Measurements from ENCODE around the gene TCF12. TPM values are rescaled to one million over a fixed set of nuclear protein-coding genes. Genes with fewer than 3 reads are reported as not detected.

Gene TCF12
- total RNA-seq, 1 donor from 2014 or later, result 33.2 TPM

- TF ChIP-seq, protein P1, sequence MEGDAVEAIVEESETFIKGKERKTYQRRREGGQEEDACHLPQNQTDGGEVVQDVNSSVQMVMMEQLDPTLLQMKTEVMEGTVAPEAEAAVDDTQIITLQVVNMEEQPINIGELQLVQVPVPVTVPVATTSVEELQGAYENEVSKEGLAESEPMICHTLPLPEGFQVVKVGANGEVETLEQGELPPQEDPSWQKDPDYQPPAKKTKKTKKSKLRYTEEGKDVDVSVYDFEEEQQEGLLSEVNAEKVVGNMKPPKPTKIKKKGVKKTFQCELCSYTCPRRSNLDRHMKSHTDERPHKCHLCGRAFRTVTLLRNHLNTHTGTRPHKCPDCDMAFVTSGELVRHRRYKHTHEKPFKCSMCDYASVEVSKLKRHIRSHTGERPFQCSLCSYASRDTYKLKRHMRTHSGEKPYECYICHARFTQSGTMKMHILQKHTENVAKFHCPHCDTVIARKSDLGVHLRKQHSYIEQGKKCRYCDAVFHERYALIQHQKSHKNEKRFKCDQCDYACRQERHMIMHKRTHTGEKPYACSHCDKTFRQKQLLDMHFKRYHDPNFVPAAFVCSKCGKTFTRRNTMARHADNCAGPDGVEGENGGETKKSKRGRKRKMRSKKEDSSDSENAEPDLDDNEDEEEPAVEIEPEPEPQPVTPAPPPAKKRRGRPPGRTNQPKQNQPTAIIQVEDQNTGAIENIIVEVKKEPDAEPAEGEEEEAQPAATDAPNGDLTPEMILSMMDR (IDR thresholded peaks at IDR 0.05; ENCODE audit: insufficient read depth, low read length, severe bottlenecking), result no peak
- Histone ChIP-seq H3K4me3 (ENCODE audit: low read depth, low read length) (no peak overlapping the region), H3K27me3 (ENCODE audit: control insufficient read depth, insufficient read depth, low read length) (peaks cover 1% of the 10 kb centered on the region), H3K36me3 (ENCODE audit: control insufficient read depth, insufficient read depth, low read length) (no peaks in the 10 kb centered on the region)
- DNase-seq (ENCODE audit: low read depth), result no peak
- FAIRE-seq, result no peak
Observed at GRCh38 chr15:57323299-57323805, 404.9 kb downstream of the TCF12 start.

DNA sequence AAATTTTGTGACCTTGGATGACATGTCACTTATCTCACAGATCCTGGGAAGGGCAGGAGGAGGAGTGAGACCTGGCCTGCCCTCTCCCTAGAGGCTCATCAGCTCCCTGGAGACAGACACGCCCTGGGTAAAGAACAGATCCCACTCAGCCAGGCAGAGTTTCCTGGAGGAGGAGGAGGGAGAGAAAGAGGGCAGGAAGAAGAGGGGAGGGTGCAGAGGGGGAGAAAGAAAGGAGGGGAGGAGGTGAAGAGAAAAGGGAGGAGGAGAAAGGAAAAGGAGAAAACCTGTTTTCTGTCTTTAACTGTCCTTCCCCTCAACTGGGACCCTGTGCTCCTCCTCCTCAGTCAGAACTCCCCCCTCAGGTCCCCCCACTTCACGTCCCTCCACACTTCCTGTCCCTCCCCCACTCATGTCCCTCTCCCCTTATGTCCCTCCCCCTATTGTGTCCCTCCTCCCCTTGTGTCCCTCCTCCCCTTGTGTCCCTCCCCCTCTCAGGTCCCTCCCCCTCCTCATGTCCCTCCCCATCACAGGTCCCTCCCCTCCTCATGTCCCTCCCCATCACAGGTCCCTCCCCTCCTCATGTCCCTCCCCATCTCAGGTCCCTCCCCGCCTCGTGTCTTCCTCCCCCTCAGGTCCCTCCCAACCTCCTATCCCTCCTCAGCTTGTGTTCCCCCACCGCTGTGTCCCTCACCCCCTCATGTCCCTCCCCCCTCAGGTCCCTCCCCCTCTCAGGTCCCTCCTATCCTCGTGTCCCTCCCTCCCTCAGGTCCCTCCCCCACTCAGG lies 405.6 kb downstream of the TCF12 start:
- TF ChIP-seq, protein P1 (IDR thresholded peaks at IDR 0.05; ENCODE audit: insufficient read depth, low read length, severe bottlenecking), result no peak
- Histone ChIP-seq H3K27me3 (ENCODE audit: control insufficient read depth, insufficient read depth, low read length) (peaks cover 2% of the 10 kb centered on the region), H3K36me3 (ENCODE audit: control insufficient read depth, insufficient read depth, low read length) (no peaks in the 10 kb centered on the region), H3K4me3 (ENCODE audit: low read depth, low read length) (no peak overlapping the region)
- FAIRE-seq (no peak), DNase-seq (ENCODE audit: low read depth) (peak; percentile 68)

GRCh38 chr15:57324590-57324890 lies 406.1 kb downstream of the TCF12 start:
- no peak overlapping the region for H3K4me3 ChIP-seq (ENCODE audit: low read depth, low read length)
- DNase-seq (ENCODE audit: low read depth) (no peak), FAIRE-seq (no peak)
- TF ChIP-seq, protein P1 (IDR thresholded peaks at IDR 0.05; ENCODE audit: insufficient read depth, low read length, severe bottlenecking), result no peak
- peaks cover 2% of the 10 kb centered on the region for H3K27me3 ChIP-seq (ENCODE audit: control insufficient read depth, insufficient read depth, low read length)
- H3K36me3 ChIP-seq (ENCODE audit: control insufficient read depth, insufficient read depth, low read length), result no peaks in the 10 kb centered on the region

GRCh38 chr15:57324944-57325679 lies 406.7 kb downstream of the TCF12 start:
- FAIRE-seq (no peak), DNase-seq (ENCODE audit: low read depth) (no peak)
- Histone ChIP-seq H3K4me3 (ENCODE audit: low read depth, low read length) (no peak overlapping the region), H3K27me3 (ENCODE audit: control insufficient read depth, insufficient read depth, low read length) (peaks cover 2% of the 10 kb centered on the region), H3K36me3 (ENCODE audit: control insufficient read depth, insufficient read depth, low read length) (no peaks in the 10 kb centered on the region)
- TF ChIP-seq, protein P1 (IDR thresholded peaks at IDR 0.05; ENCODE audit: insufficient read depth, low read length, severe bottlenecking), result no peak

GRCh38 chr15:57326196-57326595 lies 407.8 kb downstream of the TCF12 start:
- DNase-seq (ENCODE audit: low read depth) (no peak), FAIRE-seq (no peak)
- Histone ChIP-seq H3K4me3 (ENCODE audit: low read depth, low read length) (no peak overlapping the region), H3K36me3 (ENCODE audit: control insufficient read depth, insufficient read depth, low read length) (no peaks in the 10 kb centered on the region), H3K27me3 (ENCODE audit: control insufficient read depth, insufficient read depth, low read length) (peaks cover 2% of the 10 kb centered on the region)
- TF ChIP-seq, protein P1 (IDR thresholded peaks at IDR 0.05; ENCODE audit: insufficient read depth, low read length, severe bottlenecking), result no peak

Data from bronchial epithelial cell (primary cell).